Pons (tissue), 1 donor: Measurements from ENCODE around the gene MYH13.
"Not testable (repeated sequence)": the region's sequence is repeated elsewhere in the genome, so short reads cannot be mapped to it uniquely, and the experiment has no call there.

ENCODE experiments used
- DNase-seq: peaks from one replicate; pipeline ENCODE4 v3.0.0-alpha.2; 2016; ENCODE audit warnings: low spot score

The MYH13 gene

DNA sequence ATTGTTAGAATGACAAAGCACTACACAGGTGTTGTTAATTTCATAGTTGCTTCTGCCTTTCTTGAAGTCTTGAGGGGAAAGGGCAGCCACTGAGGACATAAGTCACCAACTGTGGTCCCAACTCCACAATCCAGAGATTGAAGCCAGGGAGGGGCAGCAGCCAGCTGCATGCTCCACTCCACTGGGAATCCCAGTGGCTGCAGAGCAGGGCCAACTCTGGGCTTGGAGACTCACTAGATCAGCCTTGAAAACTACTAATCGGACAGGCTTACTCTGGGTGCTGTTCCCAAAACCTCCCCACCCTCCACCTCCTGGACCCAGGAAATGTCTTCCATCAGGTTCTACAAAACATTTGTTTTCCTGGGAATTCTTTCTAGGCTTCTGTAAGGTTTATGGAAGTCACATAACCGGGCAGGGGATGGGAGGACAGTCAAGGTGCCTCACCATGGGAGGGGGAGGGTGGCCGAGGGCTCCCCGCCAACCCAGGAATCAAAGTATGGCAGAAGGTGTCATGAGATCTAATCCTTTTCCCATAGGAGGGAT lies 68.0 kb downstream of the MYH13 start:
- DNase-seq = no peak

GRCh38 chr17:10297691-10298090 lies 75.1 kb downstream of the MYH13 start:
- DNase-seq = no peak

- peak; percentile 56 for DNase-seq
Measured at GRCh38 chr17:10295728-10296343, 77.0 kb downstream of the MYH13 start.

DNA sequence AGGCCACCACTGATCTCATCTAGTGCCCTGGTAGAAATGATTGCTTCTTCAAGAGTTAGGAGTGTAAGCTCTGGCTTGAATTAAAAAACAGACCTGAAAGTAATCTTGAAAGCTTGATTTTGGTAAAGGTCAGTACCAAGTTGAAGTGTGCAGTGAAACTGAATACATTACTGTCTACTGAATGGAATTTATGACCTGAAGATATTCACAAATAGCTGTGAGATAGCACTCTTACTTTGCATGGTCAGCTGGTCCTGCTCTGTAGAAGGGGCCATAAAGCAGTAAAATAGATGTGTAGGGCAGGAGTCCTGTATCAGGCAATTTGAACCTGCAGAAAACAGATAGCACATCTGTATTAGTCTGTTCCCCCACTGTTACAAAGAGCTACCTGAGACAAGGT lies 78.6 kb downstream of the MYH13 start:
- no peak for DNase-seq

GRCh38 chr17:10292057-10292937 lies 80.5 kb downstream of the MYH13 start:
- no peak for DNase-seq

- DNase-seq = not testable (repeated sequence)
Measured at GRCh38 chr17:10291576-10291975, 81.2 kb downstream of the MYH13 start.

DNA sequence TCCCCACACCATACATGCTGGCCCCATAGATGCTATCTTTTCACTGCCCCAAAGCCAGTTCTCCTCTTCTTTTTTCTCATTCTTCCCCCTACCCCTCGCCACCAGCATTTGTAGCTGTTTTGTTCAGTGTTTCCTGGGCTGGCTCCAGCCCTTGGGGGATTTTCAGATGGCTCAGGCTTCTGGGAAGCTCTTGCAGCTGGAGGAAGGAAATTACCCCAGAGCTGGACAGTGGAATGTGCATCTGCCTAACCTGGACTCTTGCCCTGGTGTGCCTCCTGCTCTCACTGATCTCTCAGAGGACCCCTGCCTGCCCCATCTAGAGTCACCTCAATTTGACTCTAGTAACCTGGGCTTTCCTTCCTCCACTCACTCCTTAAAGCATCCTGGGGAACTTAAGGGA lies 82.8 kb downstream of the MYH13 start:
- no peak for DNase-seq

- DNase-seq = no peak
Measured at GRCh38 chr17:10286324-10286723, 86.5 kb downstream of the MYH13 start.

- DNase-seq = no peak
Measured at GRCh38 chr17:10285896-10286295, 86.9 kb downstream of the MYH13 start.

DNA sequence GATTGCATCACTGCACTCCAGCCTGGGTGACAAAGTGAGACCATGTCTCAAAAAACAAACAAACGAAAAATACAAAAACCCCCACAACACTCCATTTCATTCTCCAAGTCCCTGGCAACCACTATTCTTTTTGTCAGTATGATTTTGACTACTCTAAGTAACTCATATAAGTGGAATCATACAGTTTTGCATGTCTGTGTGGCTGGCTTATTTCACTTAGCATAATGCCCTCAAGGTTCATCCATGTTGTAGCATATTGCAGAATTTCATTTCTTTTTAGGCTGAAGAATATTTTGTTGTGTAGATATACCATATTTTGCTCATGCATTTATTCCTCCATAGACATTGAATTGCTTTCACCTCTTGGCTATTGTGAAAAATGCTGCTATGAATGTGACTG lies 92.7 kb downstream of the MYH13 start:
- DNase-seq = no peak

DNA sequence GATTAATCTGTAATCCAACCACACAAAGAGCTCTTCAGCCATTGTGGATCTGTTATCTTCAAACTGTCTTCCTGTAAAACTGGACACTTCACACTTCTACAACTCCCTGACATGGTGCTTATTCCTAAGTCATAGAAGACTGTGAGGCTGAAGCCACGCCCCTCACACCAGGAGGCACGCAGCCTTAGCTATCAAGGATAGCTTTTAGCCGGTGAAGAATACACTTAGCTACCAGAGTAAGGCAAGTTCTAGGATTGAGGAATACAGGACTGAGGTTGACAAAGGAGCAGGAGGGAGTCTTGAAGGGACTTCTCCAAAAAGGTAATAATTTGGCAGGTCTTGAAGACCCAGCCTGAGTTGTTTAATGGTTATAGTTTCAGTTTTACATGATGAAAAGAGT lies 94.6 kb downstream of the MYH13 start:
- DNase-seq = no peak

DNA sequence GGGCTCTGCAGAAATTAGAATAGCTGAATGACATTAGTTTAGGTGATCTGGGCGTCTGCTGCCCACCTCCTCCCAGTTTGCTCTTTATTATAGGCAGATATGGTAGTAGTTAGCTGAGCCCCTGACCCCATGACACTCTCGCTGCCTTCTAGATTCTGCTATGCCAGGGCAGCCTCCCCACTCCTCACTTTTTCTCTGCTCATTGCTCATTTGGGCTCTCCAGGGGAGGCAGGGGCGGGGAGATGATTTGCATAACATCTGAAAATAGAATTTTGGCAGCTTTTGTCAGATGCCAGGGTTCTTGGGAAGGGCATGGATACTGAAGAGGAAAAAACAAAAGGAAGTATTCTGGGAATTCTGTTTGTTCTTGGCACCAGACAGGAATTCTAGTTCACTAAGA lies 96.4 kb downstream of the MYH13 start:
- DNase-seq = no peak

GRCh38 chr17:10275418-10275817 lies 97.4 kb downstream of the MYH13 start:
- DNase-seq = no peak

GRCh38 chr17:10271106-10271562 lies 101.7 kb downstream of the MYH13 start:
- no peak for DNase-seq

DNA sequence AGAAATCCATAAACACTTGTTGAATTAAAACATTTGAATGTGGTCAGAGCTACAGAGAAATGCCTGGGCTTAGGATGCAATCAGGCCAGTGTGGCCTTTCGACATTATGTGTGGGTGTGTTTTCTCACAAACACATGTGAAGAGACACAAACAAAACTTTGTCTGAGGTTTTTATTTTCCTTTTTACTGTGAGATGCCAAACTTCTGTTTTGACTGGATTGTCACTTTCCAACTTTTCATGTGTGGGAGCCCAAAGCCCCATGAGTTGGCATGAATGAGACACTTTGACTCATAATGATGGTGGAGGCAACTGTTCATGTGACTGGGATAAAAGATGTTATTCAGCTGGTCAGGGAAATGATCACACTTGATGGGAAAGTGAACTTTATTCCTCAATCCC lies 102.5 kb downstream of the MYH13 start:
- no peak for DNase-seq

GRCh38 chr17:10268005-10268404 lies 104.8 kb downstream of the MYH13 start:
- no peak for DNase-seq

GRCh38 chr17:10266296-10266876 lies 106.4 kb downstream of the MYH13 start:
- no peak for DNase-seq

DNA sequence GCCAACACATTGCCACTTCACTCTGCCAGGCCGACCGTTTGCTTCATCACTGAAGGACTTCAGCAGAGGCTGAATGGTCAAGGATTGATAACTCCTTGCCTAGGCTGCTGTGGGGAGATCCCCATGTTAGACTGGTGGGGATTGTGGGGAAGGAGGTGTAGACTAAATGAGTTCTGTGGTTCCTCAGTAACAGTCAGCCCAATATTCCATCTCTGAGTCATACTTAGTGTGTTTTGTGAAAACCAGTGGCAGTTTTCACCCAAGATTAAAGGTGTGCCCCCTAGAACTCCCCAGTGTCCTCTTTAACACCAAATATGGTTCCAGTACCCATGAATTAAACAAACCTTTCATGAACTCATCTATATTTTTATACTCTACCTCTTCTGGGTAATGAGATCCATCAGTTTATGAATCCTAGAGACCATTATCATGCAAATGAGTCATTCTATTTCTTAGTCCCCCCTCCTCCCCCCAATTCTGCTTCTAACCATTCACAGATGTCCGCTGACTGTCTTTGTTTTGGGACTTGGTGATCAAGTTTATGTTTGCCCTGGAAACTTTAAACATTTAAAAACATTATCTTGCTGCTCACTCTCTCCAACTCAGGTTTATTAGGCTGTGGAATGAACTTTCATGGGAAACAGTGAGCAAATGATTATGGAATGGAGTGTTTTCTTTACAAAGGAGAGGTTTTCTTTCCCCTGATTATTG lies 107.6 kb downstream of the MYH13 start:
- DNase-seq = no peak

DNA sequence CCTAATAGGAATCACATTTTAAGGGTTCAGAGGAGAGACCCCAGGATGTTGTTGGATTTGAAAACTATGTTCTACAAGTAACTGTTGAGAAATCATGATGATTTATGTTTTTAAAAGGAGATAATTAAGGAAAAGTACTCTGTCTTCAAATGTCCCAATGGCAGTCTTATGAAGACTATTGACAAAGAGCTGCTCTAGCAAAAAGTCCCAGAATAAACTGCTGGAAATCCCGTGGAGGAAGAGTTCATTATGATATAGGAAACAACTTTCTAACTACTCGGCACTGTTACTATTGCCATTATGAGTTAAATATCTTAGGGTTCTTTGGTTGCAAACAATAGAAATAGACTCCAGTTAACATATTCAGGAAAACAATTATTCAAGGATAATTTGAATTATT lies 108.8 kb downstream of the MYH13 start:
- no peak for DNase-seq

DNA sequence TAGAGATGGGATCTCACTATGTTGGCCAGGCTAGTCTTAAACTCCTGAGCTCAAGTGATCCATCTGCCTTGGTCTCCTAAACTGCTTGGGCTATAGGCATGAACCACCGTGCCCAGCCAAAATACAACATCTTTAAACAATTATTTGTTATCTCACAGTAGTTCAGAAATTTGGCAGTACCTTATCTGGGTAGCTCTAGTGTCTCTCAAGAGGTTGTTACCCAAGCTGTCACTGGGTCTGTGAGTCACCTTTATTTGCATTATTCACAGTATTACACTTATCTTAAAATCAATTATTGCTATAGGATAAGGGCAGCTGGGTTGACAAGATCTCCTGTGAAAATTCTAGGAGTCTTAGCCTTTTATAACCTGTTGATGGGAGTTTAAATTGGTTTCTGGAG lies 110.4 kb downstream of the MYH13 start:
- no peak for DNase-seq

GRCh38 chr17:10261098-10261497 lies 111.7 kb downstream of the MYH13 start:
- no peak for DNase-seq
